ENCODE data around the gene PRLR.

DNA sequence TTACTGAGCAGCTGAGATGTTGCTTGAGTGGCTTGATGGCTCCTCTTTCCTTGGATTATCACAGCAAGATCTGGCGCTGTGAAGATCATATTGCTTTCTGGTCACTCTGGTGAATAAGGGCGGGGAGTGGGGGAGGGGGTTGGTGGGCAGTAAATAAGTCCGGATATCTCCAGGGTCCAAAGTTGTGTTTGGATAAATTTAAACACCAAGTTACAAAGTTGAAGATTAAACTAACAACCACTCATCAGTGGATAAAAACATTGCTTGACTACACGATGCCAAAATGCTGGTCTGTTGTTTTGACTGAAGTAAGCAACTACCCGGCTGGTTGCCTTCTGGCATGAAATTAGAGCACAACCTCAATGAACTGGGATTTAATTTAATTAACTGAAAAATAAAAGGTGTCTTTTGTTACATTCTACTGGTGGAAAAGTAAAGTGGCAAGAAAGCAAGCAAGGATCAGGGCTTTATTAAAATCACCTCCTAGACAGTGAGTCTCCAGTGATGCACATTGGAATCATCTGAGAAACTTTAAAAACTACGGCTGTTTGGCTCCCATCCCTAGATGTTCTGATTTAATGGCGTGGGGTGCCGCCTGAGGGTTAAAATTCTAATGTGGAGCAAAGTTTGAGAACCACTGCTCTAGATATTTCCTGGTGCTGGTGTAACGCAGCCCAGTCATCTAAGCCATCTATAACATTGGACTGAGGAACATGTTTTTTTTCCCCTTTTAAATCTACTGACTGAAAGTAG, 95.8 kb downstream of the PRLR start:
- TF ChIP-seq FOXA1 (IDR thresholded peaks at IDR 0.05) (no peak), BHLHE40 (IDR thresholded peaks at IDR 0.05; ENCODE audit: borderline replicate concordance) (no peak), SUZ12 (IDR thresholded peaks at IDR 0.05) (no peak)
- TF ChIP-seq, protein P1, sequence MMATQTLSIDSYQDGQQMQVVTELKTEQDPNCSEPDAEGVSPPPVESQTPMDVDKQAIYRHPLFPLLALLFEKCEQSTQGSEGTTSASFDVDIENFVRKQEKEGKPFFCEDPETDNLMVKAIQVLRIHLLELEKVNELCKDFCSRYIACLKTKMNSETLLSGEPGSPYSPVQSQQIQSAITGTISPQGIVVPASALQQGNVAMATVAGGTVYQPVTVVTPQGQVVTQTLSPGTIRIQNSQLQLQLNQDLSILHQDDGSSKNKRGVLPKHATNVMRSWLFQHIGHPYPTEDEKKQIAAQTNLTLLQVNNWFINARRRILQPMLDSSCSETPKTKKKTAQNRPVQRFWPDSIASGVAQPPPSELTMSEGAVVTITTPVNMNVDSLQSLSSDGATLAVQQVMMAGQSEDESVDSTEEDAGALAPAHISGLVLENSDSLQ (IDR thresholded peaks at IDR 0.05) = no peak
